Endothelial cell (in vitro differentiated cells): ENCODE measurements around the gene PTPRN2. TPM values are rescaled to one million over a fixed set of nuclear protein-coding genes. Genes with fewer than 3 reads are reported as not detected.

Experiments
- DNase-seq: peaks from one replicate; pipeline ENCODE4 v3.0.0; 2021; ENCODE audit warnings: low spot score
- H3K27ac Mint-ChIP-seq: one replicate; pipeline ENCODE4 v1.8.0; 2021; ENCODE audit warnings: mixed read lengths, inconsistent platforms; ENCODE audit not compliant: unreplicated experiment
- H3K27me3 Mint-ChIP-seq: one replicate; pipeline ENCODE4 v1.8.0; 2021; ENCODE audit warnings: mild to moderate bottlenecking, moderate library complexity, mixed read lengths, inconsistent platforms; ENCODE audit not compliant: unreplicated experiment
- H3K36me3 Mint-ChIP-seq: one replicate; pipeline ENCODE4 v1.8.0; 2021; ENCODE audit warnings: mild to moderate bottlenecking, low read depth, mixed read lengths, inconsistent platforms; ENCODE audit not compliant: unreplicated experiment
- H3K4me1 Mint-ChIP-seq: one replicate; pipeline ENCODE4 v1.8.0; 2021; ENCODE audit warnings: mild to moderate bottlenecking, mixed read lengths, inconsistent platforms; ENCODE audit not compliant: unreplicated experiment
- H3K4me3 Mint-ChIP-seq: one replicate; pipeline ENCODE4 v1.8.0; 2021; ENCODE audit warnings: mild to moderate bottlenecking, mixed read lengths, inconsistent platforms; ENCODE audit not compliant: unreplicated experiment
- H3K9me3 Mint-ChIP-seq: one replicate; pipeline ENCODE4 v1.8.0; 2021; ENCODE audit warnings: mixed read lengths, inconsistent platforms; ENCODE audit not compliant: unreplicated experiment
- total RNA-seq: library from RNA; stranded (reverse); fragmentation: NEBNext Ultra II Directional; extraction: Animal tissue kit (Norgen Biotek cat#: 25700); gene quantifications from one replicate; pipeline ENCODE4 v1.2.1, GENCODE V29; 2021; ENCODE audit not compliant: unreplicated experiment
- TF ChIP-seq, protein P1 (sequence below): fragments of 200-600 bp; sonication (generic); IDR thresholded peaks from one replicate; pipeline ENCODE4 v1.5.0; 2021; ENCODE audit warnings: antibody characterized with exemption; ENCODE audit not compliant: unreplicated experiment

Gene PTPRN2
- total RNA-seq, 1 donor from 2014 or later = 0.18 TPM

DNA sequence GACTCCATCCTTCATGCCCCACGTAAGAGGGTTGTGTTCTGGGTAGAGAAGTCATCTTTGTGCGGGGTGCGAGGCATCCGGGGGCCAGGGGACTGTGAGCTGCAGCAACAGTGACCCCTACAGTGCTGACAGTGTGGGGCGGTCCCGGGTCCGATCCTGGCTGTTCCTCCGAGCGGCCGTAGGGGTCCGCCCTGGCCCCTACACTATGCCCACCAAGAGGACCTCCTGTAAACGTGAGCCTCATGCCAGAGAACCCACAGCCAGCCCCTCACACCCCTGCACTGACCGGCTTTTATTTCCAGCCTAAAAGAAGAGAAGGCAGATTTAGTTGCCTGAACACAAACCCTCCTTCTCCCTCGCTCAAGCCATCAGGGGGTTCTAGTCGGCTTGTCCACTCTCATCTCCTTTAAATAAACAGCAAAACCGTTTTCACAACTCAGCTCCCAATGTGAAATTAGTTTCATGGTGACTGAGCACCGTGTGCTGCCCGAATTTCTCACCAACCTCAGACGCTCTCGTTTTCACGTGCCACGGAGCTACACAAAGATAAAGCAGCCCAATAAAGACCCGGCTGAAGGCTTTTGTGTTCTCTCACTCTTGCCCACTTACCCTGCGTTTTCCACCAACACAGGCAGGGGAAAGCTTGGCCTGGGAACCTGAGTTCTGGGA is 588.6 kb downstream of the PTPRN2 start:
- Mint-ChIP-seq H3K27ac (no peak overlapping the region), H3K4me3 (no peak overlapping the region), H3K9me3 (peaks cover 27% of the 10 kb centered on the region), H3K27me3 (peaks cover 7% of the 10 kb centered on the region), H3K4me1 (no peaks in the 10 kb centered on the region), H3K36me3 (peaks cover 11% of the 10 kb centered on the region)
- TF ChIP-seq, protein P1, sequence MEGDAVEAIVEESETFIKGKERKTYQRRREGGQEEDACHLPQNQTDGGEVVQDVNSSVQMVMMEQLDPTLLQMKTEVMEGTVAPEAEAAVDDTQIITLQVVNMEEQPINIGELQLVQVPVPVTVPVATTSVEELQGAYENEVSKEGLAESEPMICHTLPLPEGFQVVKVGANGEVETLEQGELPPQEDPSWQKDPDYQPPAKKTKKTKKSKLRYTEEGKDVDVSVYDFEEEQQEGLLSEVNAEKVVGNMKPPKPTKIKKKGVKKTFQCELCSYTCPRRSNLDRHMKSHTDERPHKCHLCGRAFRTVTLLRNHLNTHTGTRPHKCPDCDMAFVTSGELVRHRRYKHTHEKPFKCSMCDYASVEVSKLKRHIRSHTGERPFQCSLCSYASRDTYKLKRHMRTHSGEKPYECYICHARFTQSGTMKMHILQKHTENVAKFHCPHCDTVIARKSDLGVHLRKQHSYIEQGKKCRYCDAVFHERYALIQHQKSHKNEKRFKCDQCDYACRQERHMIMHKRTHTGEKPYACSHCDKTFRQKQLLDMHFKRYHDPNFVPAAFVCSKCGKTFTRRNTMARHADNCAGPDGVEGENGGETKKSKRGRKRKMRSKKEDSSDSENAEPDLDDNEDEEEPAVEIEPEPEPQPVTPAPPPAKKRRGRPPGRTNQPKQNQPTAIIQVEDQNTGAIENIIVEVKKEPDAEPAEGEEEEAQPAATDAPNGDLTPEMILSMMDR = no peak
- no peak for DNase-seq

DNA sequence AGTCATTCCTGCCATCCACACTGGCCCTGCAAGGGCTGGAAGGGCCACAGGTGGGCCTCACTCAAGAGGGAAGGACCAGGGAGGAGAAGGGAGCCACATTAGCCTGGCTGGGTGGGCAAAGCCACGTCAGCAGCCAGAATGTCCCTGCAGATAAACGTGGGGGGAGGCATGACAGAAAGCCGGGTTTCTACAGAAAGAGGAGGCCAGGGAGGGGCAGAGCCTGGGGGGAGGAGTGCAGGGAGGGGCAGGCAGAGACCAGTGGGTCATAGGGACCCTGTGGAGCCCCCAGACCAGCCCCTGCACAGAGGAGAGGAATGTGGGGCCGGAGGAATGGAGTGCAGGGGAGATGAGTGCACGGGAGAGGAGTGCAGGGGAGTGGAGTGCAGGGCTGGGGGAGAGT is 590.2 kb downstream of the PTPRN2 start:
- Mint-ChIP-seq H3K27me3 (peaks cover 12% of the 10 kb centered on the region), H3K4me1 (no peaks in the 10 kb centered on the region), H3K27ac (no peak overlapping the region), H3K36me3 (peaks cover 11% of the 10 kb centered on the region), H3K9me3 (peaks cover 29% of the 10 kb centered on the region), H3K4me3 (no peak overlapping the region)
- TF ChIP-seq, protein P1 = no peak
- DNase-seq = no peak

DNA sequence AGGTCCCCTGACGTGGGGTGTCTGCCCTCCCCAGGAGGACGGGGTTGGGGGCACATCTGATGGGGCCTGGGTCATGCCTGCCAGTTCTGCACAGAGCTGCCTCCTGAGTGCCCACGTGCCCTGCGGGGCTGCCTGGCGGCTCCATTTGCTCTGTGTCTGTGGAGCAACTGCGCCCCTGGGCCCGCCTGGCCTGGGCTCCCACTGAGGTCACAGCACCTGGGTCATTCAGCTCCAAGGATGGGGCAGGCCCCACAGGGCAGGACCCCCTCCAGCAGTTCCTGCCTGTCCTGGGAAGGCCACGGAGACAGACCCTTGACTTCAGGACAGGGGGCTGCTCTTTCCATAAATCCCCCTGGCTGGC is 590.6 kb downstream of the PTPRN2 start:
- H3K36me3 Mint-ChIP-seq = peaks cover 8% of the 10 kb centered on the region
- no peaks in the 10 kb centered on the region for H3K4me1 Mint-ChIP-seq
- no peak overlapping the region for H3K27ac Mint-ChIP-seq
- peaks cover 29% of the 10 kb centered on the region for H3K9me3 Mint-ChIP-seq
- H3K27me3 Mint-ChIP-seq = peaks cover 12% of the 10 kb centered on the region
- TF ChIP-seq, protein P1 = no peak
- no peak for DNase-seq
- H3K4me3 Mint-ChIP-seq = no peak overlapping the region

DNA sequence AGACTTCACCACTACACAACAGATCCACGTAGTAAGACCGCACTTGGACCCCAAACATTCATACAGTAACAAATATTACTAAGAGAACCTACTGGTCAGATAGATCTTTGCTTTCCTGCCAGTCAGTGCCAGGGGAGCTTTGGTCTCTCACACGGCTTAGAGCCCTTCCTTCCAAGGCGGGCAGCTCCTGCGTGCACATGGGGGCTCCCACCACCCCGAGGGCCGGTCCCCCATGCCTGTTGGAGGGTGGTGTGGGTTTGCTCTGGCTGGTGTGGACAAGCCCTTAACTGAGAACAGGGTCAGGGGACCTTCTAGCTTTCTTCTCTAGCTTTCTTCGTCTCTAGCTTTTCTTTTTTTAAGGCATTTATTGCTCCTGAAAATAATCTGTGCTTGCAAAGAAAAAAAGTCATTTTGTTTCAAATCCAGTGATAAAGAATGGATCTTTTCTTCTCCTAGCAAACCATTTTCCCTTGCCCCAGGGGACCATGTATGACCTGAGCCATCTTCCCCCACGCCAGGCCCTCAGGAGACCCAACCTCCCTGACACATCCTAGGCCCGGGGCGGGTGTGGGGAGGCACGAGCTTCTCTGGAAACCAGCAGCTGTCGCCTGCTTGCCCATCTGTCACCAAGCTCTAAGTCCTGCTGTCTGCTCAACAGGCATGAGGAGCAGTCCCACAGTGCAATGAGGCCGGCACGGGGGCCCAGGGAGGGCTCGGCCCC is 591.1 kb downstream of the PTPRN2 start:
- Mint-ChIP-seq H3K27me3 (peaks cover 12% of the 10 kb centered on the region), H3K4me3 (no peak overlapping the region), H3K27ac (no peak overlapping the region), H3K9me3 (peaks cover 24% of the 10 kb centered on the region), H3K4me1 (no peaks in the 10 kb centered on the region), H3K36me3 (peaks cover 7% of the 10 kb centered on the region)
- TF ChIP-seq, protein P1 = no peak
- DNase-seq = no peak

DNA sequence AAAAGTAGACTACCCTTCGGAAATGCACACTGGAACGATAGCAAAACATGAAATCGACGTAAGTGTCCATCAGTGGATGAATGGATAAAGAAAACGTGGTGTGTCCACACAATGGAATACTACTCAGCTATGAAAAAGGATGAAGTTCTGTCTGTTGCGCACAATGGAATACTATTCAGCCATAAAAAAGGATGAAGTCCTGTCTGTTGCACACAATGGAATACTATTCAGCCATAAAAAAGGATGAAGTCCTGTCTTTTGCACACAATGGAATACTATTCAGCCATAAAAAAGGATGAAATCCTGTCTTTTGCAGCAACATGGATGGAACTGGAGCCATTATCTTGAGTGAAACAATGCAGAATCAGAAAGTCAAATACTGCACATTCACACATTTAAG is 591.8 kb downstream of the PTPRN2 start:
- Mint-ChIP-seq H3K36me3 (peaks cover 7% of the 10 kb centered on the region), H3K27me3 (peaks cover 12% of the 10 kb centered on the region), H3K4me1 (no peaks in the 10 kb centered on the region), H3K9me3 (peaks cover 24% of the 10 kb centered on the region), H3K4me3 (no peak overlapping the region), H3K27ac (no peak overlapping the region)
- TF ChIP-seq, protein P1 = no peak
- no peak for DNase-seq
